ENCODE results near the gene PTPRM.

The PTPRM gene

DNA sequence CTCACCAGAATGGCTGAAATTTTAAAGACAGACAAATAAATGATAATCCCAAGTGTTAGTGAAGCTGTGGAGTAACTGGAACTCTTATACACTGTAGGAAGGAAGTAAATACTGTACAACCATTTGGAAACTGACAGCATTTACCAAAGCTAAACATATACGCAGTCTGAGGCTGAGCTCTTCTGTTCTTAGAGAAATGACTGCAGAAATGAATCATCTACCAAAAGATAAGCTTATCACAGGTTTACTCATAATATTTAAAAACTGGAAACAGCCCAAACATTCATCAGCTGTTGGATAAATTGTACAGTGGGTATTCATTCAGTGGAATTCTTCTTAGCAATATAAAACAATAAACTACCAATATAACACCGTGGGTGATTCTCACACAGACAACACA lies 824.0 kb downstream of the PTPRM start:
- no peak for DNase-seq (ENCODE audit: insufficient read length, low spot score)
- TF ChIP-seq SPI1 (IDR thresholded peaks at IDR 0.05; ENCODE audit: low read depth, low read length) (no peak), POU2F2 (IDR thresholded peaks at IDR 0.05; ENCODE audit: low read depth, low read length) (no peak), TAF1 (IDR thresholded peaks at IDR 0.05; ENCODE audit: low read depth, low read length) (no peak), POLR2A (IDR thresholded peaks at IDR 0.05; ENCODE audit: low read depth, low read length) (no peak), PAX5 (IDR thresholded peaks at IDR 0.05; ENCODE audit: insufficient read depth, low read length, severe bottlenecking) (no peak), POLR2AphosphoS5 (IDR thresholded peaks at IDR 0.05; ENCODE audit: low read depth, low read length) (no peak)
- no peak for FAIRE-seq

GRCh38 chr18:8396254-8396653 lies 829.1 kb downstream of the PTPRM start:
- DNase-seq (ENCODE audit: insufficient read length, low spot score): no peak
- TF ChIP-seq PAX5 (IDR thresholded peaks at IDR 0.05; ENCODE audit: insufficient read depth, low read length, severe bottlenecking): no peak
- FAIRE-seq: no peak

GRCh38 chr18:8397034-8397433 lies 829.9 kb downstream of the PTPRM start:
- TF ChIP-seq TAF1 (IDR thresholded peaks at IDR 0.05; ENCODE audit: low read depth, low read length) (no peak), PAX5 (IDR thresholded peaks at IDR 0.05; ENCODE audit: insufficient read depth, low read length, severe bottlenecking) (no peak), POLR2A (IDR thresholded peaks at IDR 0.05; ENCODE audit: low read depth, low read length) (no peak), POLR2AphosphoS5 (IDR thresholded peaks at IDR 0.05; ENCODE audit: low read depth, low read length) (no peak), SPI1 (IDR thresholded peaks at IDR 0.05; ENCODE audit: low read depth, low read length) (no peak), POU2F2 (IDR thresholded peaks at IDR 0.05; ENCODE audit: low read depth, low read length) (no peak)
- DNase-seq (ENCODE audit: insufficient read length, low spot score): no peak
- FAIRE-seq: no peak

- TF ChIP-seq SPI1 (IDR thresholded peaks at IDR 0.05; ENCODE audit: low read depth, low read length) (no peak), POLR2A (IDR thresholded peaks at IDR 0.05; ENCODE audit: low read depth, low read length) (no peak), POU2F2 (IDR thresholded peaks at IDR 0.05; ENCODE audit: low read depth, low read length) (no peak), TAF1 (IDR thresholded peaks at IDR 0.05; ENCODE audit: low read depth, low read length) (no peak), PAX5 (IDR thresholded peaks at IDR 0.05; ENCODE audit: insufficient read depth, low read length, severe bottlenecking) (no peak), POLR2AphosphoS5 (IDR thresholded peaks at IDR 0.05; ENCODE audit: low read depth, low read length) (no peak)
- no peak for FAIRE-seq
Measured at GRCh38 chr18:8399138-8399537, 832.0 kb downstream of the PTPRM start.

DNA sequence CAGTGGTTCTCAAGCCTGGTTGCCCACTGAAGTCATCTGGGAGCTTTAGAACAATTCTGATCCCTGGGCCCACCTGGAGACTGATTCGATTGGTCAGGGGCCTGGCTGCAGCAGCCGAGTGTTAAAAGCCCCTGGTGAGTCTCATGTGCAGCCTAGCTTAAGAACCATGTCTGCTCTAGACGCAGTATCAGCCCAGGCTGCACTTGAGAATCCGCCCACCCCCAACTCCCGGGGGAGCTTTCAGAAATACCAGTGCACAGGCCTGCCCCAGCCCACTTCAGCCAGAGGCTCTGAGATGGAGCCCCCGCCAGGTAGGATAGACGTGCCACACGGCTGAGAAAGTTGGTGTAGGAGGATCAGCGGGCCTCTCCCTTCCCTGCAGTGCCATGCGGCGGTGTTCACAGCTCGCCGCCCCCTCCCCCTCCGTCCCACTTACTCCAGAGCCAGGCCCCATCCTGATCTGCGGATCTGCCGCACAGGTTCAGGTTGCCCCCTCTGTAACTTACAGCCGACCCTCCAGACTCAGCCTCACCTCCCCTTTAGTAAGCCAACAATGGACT lies 833.2 kb downstream of the PTPRM start:
- FAIRE-seq (no peak), DNase-seq (ENCODE audit: insufficient read length, low spot score) (no peak)
- TF ChIP-seq SPI1 (IDR thresholded peaks at IDR 0.05; ENCODE audit: low read depth, low read length) (no peak), PAX5 (IDR thresholded peaks at IDR 0.05; ENCODE audit: insufficient read depth, low read length, severe bottlenecking) (no peak), POLR2AphosphoS5 (IDR thresholded peaks at IDR 0.05; ENCODE audit: low read depth, low read length) (no peak), POLR2A (IDR thresholded peaks at IDR 0.05; ENCODE audit: low read depth, low read length) (no peak), TAF1 (IDR thresholded peaks at IDR 0.05; ENCODE audit: low read depth, low read length) (no peak), POU2F2 (IDR thresholded peaks at IDR 0.05; ENCODE audit: low read depth, low read length) (no peak)

More at GRCh38 chr18:8399138-8399537, 832.0 kb downstream of the PTPRM start:
- no peak for DNase-seq (ENCODE audit: insufficient read length, low spot score)

- no peak for FAIRE-seq
- no peak for DNase-seq (ENCODE audit: insufficient read length, low spot score)
- TF ChIP-seq POLR2A (IDR thresholded peaks at IDR 0.05; ENCODE audit: low read depth, low read length): no peak
- no peak for TF ChIP-seq TAF1 (IDR thresholded peaks at IDR 0.05; ENCODE audit: low read depth, low read length)
- TF ChIP-seq POLR2AphosphoS5 (IDR thresholded peaks at IDR 0.05; ENCODE audit: low read depth, low read length): no peak
- no peak for TF ChIP-seq PAX5 (IDR thresholded peaks at IDR 0.05; ENCODE audit: insufficient read depth, low read length, severe bottlenecking)
- TF ChIP-seq POU2F2 (IDR thresholded peaks at IDR 0.05; ENCODE audit: low read depth, low read length): no peak
- no peak for TF ChIP-seq SPI1 (IDR thresholded peaks at IDR 0.05; ENCODE audit: low read depth, low read length)
Measured at GRCh38 chr18:8400825-8401224, 833.7 kb downstream of the PTPRM start.

GRCh38 chr18:8401606-8402005 lies 834.5 kb downstream of the PTPRM start:
- DNase-seq (ENCODE audit: insufficient read length, low spot score) (no peak), FAIRE-seq (no peak)

GRCh38 chr18:8402237-8402636 lies 835.1 kb downstream of the PTPRM start:
- FAIRE-seq (no peak), DNase-seq (ENCODE audit: insufficient read length, low spot score) (no peak)
- TF ChIP-seq TAF1 (IDR thresholded peaks at IDR 0.05; ENCODE audit: low read depth, low read length) (no peak), PAX5 (IDR thresholded peaks at IDR 0.05; ENCODE audit: insufficient read depth, low read length, severe bottlenecking) (no peak), POLR2AphosphoS5 (IDR thresholded peaks at IDR 0.05; ENCODE audit: low read depth, low read length) (no peak), POU2F2 (IDR thresholded peaks at IDR 0.05; ENCODE audit: low read depth, low read length) (no peak), POLR2A (IDR thresholded peaks at IDR 0.05; ENCODE audit: low read depth, low read length) (no peak), SPI1 (IDR thresholded peaks at IDR 0.05; ENCODE audit: low read depth, low read length) (no peak)

More at GRCh38 chr18:8401606-8402005, 834.5 kb downstream of the PTPRM start:
- TF ChIP-seq PAX5 (IDR thresholded peaks at IDR 0.05; ENCODE audit: insufficient read depth, low read length, severe bottlenecking): no peak
- no peak for TF ChIP-seq POU2F2 (IDR thresholded peaks at IDR 0.05; ENCODE audit: low read depth, low read length)
- no peak for TF ChIP-seq POLR2A (IDR thresholded peaks at IDR 0.05; ENCODE audit: low read depth, low read length)
- TF ChIP-seq POLR2AphosphoS5 (IDR thresholded peaks at IDR 0.05; ENCODE audit: low read depth, low read length): no peak
- no peak for TF ChIP-seq TAF1 (IDR thresholded peaks at IDR 0.05; ENCODE audit: low read depth, low read length)
- no peak for TF ChIP-seq SPI1 (IDR thresholded peaks at IDR 0.05; ENCODE audit: low read depth, low read length)

DNA sequence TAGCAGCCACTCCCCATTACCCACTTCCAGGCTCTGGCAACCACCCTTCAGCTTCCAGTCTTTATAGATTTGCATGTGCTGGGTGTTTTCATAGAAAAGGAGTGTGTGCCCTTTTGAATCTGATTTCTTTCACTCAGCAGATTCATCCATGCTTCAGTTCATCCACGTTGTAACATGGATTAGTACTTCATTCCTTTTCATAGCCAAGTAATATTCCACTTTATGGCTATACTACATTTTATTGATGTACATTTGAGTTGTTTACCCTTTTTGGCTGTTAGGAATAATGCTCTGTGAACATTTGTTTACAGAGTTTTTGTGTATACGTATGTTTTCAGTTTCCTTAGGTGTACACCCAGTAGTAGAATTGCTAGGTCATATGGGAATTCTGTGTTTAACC lies 836.6 kb downstream of the PTPRM start:
- TF ChIP-seq PAX5 (IDR thresholded peaks at IDR 0.05; ENCODE audit: insufficient read depth, low read length, severe bottlenecking) (no peak), TAF1 (IDR thresholded peaks at IDR 0.05; ENCODE audit: low read depth, low read length) (no peak), POLR2AphosphoS5 (IDR thresholded peaks at IDR 0.05; ENCODE audit: low read depth, low read length) (no peak), SPI1 (IDR thresholded peaks at IDR 0.05; ENCODE audit: low read depth, low read length) (no peak), POLR2A (IDR thresholded peaks at IDR 0.05; ENCODE audit: low read depth, low read length) (no peak), POU2F2 (IDR thresholded peaks at IDR 0.05; ENCODE audit: low read depth, low read length) (no peak)
- FAIRE-seq: no peak
- no peak for DNase-seq (ENCODE audit: insufficient read length, low spot score)

Measured in GM12891 (cell line).